Islet precursor cell (in vitro differentiated cells): ENCODE measurements around the gene TMEM53.
A peak's percentile ranks its signal among the peaks of the same experiment; 100 is the strongest.
"Not testable (repeated sequence)": the region's sequence is repeated elsewhere in the genome, so short reads cannot be mapped to it uniquely, and the experiment has no call there.

Experiments used
- DNase-seq: peaks from one replicate; pipeline ENCODE4 v3.0.0-alpha.2; 2018

Gene TMEM53

GRCh38 chr1:44672254-44672955 is 1.9 kb downstream of the TMEM53 start:
- DNase-seq = peak; percentile 98

DNA sequence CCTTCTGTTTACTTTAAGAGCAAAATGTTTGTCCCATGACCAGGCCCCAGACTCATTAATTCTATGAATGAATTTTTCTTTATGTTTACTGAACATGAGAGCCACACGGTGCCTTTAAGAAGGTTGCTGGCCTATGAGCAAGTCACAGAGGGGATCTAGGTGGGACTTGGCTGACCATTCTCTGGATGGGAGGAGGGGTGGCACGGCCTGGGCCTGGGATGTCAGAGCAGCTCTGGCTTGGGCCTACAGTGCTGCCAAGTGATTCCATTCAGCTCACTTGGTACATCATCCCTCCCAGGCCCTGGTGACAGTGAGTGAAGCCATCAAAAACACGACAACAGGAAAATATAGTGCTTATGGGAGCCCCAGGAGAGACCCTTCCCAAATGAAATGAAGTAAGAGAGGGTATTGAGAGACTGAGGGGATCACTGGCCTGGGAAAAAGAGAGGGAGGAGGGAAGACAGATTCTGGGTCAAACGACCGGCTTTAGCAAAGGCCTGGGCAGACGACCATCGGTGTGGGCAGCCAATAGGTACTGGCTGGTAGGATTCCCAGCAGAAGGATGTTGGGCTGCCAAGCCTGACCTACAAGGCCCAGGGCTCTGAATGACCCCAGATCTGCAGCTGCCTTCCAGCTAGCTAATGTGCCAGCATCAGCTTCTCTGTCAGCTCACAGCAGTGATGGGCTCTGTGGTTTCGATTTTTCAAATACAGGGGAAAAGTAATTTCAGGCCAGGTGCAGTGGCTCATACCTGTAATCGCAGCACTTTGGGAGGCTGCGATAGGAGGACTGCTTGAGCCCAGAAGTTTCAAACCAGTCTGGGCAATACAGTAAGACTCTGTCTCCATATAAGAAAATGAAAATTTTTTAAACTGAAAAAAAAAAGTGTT is 3.3 kb downstream of the TMEM53 start:
- DNase-seq = no peak

DNA sequence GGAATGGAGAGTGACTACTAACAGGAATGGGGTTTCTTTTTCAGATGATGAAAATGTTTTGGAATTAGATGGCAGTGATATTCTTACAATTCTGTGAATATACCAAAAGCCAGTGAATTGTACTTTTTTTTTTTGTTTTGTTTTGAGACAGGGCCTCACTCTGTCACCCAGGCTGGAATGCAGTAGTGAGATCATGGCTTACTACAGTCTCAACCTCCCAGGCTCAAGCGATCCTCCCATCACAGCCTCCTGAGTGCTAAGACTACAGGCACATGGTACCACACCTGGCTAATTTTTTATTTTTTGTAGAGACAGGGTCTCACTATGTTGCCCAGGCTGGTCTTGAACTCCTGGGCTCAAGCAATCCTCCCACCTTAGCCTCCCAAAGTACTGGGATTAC is 7.6 kb downstream of the TMEM53 start:
- not testable (repeated sequence) for DNase-seq

DNA sequence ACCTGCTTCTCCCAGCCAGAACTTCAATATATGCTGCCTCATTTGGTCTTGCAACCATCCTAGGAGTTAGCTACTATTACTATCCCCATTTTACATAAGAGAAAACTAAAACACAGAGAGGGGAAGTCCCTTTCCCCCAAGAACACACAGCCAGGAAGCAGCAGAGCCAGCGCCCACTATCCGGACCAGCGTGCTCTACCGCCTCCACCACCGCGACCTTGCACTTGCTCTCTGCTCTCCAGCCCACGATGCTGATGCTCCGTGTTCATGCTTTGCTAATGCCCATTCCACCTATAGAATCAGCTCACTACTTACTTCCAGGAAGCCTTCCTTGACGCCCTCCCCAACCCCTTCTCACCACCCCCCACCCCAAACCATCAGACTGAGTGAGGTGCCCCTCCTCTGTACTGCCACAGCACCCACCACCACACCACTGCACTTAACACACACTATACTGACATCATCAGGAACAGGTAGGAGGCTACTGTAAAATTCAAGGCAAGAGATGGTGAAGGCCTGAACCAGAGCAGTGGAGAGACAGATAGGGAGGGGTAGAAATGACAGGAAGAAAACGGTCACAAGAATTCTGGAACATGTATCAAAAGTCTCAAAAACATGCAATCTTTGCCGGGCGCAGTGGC is 9.4 kb downstream of the TMEM53 start:
- DNase-seq = no peak

DNA sequence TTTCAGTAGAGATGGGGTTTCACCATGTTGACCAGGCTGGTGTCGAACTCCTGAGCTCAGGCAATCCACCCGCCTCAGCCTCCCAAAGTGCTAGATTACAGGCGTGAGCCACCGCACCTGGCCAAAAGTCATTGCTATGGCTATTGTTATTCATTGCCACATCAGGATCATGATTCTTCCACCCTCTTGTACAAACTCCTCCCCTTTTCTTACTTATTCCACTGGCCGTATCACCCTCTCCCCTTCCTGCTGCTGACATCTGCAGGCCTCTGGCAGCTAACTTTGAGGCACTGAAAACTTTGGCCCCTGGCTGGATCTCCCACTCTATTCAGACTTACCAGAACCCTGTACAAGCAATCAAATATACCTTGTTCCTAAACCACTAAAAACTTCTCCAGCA is 10.9 kb downstream of the TMEM53 start:
- DNase-seq = no peak

DNA sequence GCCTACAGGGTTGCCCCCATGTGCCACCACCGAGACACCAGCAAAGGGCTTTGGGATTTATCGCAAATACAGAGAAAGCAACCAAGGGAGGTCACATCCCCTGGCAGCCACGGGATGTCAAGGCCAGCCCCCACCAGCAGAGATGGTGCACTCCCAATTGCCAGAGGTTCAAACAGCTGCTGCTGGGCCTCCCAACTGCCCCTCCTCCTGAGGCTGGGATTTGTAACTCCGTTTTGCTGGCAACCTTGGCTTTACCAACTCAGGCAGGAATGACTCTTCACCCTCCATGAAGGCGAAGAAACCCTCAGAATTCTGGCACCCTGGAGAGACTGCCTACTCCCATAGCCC is 11.6 kb downstream of the TMEM53 start:
- DNase-seq = no peak

- DNase-seq = no peak
Observed at GRCh38 chr1:44661781-44662682, 12.2 kb downstream of the TMEM53 start.

DNA sequence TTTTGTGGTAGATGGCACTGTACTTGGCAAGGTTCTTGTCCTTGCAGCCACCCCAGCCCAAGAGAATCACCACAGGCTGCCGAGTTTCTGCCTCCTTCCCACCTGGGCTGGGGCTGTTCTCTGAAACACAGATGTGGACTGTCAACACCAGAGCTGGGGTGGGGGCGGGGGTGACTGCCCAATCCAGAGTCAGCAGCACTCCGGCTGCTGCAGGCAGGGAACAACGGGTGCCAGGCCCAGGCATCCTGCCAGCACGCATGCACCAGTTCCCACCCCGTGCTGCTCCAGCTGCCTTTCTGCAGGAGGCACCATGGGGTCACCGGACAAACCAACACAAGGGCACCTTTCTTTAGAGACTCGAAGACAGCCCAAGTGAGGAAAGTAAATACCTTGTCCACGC is 14.1 kb downstream of the TMEM53 start:
- DNase-seq = no peak

GRCh38 chr1:44659566-44659965 is 14.7 kb downstream of the TMEM53 start:
- no peak for DNase-seq

GRCh38 chr1:44655609-44656008 is 18.7 kb downstream of the TMEM53 start:
- DNase-seq = peak; percentile 72

DNA sequence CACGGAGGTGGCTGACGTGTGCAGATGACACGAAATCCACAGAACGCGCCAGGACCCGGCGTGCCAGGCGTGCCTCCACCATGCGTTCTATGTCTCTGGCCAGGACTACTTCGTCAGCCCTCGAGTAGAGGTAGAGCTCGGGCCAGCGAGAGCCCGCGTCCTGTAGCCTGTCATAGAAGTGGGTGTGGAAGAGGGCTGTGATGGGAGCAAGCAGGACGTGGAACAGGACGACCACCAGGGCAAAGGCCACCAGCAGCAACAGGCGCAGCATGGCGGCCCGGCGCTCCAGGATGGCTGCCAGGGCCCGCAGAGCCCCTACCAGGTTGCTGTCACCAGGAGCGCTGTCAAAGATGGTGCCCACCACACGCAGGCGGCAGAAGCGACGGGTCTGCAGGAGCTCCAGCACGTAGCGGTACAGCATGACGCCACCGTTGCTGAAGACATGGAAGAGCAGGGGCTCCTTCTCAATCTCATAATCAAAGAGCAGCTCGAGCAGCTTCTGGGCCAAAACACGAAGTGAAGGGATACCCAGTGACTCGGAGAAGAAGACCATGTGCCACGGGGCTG is 19.6 kb downstream of the TMEM53 start:
- no peak for DNase-seq

- no peak for DNase-seq
Observed at GRCh38 chr1:44653107-44653964, 20.9 kb downstream of the TMEM53 start.

DNA sequence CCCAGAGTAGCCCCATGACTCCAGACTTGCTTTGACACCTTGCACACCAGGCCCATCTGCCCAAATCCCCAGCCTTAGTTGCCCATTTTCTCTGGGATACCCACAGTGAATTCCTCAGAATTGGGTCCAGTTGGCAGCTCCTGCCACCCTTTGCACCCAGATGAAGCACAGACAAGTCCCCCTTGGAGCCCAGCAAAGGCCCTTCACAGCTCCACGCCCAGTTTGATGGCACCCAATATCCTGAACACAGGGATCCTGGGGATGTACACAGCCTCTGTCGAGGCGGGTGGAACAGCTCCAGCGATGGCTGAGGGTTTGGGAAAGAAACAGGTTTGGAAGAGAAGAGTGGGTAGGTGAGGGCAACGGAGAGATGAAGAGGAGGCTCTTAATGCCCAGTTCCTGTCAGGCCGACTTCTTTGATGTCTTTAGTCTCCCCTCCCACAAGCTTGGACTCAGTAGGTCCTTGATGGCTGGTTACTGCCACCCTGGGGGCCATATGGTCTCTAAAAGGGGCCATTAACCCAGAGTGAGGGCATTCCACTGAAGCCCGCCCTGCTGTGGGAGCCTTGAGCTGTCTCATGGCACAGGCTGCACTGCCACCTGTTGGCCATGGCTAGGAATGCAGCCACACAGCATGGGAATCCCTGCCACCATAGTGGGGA is 21.7 kb downstream of the TMEM53 start:
- peak; percentile 88 for DNase-seq

- no peak for DNase-seq
Observed at GRCh38 chr1:44651069-44651468, 23.2 kb downstream of the TMEM53 start.

- DNase-seq = peak; percentile 67
Observed at GRCh38 chr1:44650159-44650831, 24.0 kb downstream of the TMEM53 start.

DNA sequence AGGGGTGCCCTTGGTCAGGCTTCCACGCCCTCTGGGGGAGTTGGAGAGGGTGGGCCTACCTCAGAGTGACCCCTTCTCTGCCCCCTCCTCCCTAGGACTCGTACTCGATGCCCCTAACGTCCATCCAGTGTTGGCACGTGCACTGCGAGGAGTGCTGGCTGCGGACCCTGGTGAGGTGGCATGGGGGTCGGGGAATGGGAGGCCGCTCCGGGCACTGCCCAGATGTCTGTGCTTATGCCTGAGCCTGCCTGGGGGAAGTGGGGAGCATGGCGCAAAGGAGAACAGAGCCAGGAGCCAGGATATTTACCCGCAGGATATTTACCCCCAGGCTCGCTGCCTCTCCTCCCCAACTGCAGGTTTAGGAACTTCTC is 24.5 kb downstream of the TMEM53 start:
- DNase-seq = no peak

GRCh38 chr1:44648529-44649250 is 25.6 kb downstream of the TMEM53 start:
- DNase-seq = no peak

GRCh38 chr1:44647896-44648295 is 26.4 kb downstream of the TMEM53 start:
- no peak for DNase-seq

DNA sequence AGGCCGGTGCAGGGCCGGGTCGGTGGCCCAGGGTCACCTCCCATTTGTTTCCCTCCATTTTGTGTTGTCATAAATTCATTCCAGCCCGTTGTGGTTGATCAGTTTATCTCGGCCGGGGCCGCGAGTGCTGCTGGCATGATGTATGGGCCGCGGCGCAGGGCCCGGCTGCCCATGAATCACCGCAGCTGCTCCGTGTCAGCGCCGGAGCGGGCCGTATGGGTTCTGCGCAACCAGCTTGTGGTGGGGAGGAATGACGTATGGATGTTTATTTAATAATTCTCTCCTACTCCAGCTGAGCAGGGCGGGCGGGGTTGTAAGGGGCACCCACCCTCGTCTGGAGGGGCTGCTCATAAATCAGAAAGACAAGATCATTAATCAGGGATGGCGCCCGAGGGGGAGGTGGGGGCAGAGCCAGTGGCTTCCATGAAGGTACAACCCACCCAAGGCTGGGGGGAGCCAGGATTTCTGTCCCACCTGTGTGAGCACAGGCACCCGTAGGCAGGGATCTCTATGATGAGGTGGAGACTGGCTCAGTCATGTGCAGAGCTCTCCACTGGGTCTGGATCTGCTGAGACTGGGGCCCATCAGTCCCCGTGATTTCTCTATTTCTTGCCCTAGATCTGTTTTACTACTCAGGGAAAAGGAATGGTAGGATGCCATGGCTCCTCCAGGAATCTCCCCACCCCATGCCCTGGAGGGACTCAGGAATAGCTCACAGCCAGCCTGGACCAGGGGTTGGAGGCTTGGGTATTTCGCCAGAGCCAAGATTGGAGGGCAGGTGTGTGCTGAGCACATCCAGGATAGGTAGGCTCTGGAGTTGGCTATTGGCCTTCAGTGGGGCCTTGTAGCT is 27.8 kb downstream of the TMEM53 start:
- no peak for DNase-seq
